Colonic mucosa (tissue), 4 donors: ENCODE data around the gene SPEN. TPM values are rescaled to one million over a fixed set of nuclear protein-coding genes. Genes with fewer than 3 reads are reported as not detected.

Experiments used
- DNase-seq: peaks from one replicate; pipeline ENCODE4 v3.0.0-alpha.2; 2020
- H3K27ac ChIP-seq: fragments of 200-600 bp; one replicate; pipeline ENCODE4 v1.8.0; 2021
- H3K27me3 ChIP-seq: fragments of 200-600 bp; one replicate; pipeline ENCODE4 v1.8.0; 2021
- H3K36me3 ChIP-seq: fragments of 200-600 bp; one replicate; pipeline ENCODE4 v1.8.0; 2021
- H3K4me1 ChIP-seq: fragments of 200-600 bp; one replicate; pipeline ENCODE4 v1.8.0; 2021; ENCODE audit warnings: mild to moderate bottlenecking
- H3K4me3 ChIP-seq: fragments of 200-600 bp; one replicate; pipeline ENCODE4 v1.8.0; 2021
- H3K9ac ChIP-seq, 2 donors: one replicate each; pipeline ENCODE4 v1.7.0; 2013; ENCODE audit warnings: control low read depth in 2 of 2, low read depth in 2 of 2, low read length in 2 of 2
- H3K9me3 ChIP-seq: fragments of 200-600 bp; one replicate; pipeline ENCODE4 v1.8.0; 2021
- intact Hi-C: fragments of 100-400 bp; cut with DNase I; formaldehyde crosslinking; loops from one replicate; pipeline ENCODE4 v1.14.1; 2022
- total RNA-seq, 2 donors: library from RNA; stranded (reverse); fragmentation: NEBNext Ultra II Directional in 1 of 2; extraction: Animal tissue kit (Norgen Biotek cat#: 25700) in 1 of 2; gene quantifications; one replicate each; pipeline ENCODE4 v1.2.1, GENCODE V29; 2021
- TF ChIP-seq, protein P1 (sequence below): fragments of 200-600 bp; IDR thresholded peaks from one replicate; pipeline ENCODE4 v1.8.0; 2022; ENCODE audit warnings: antibody characterized with exemption, mild to moderate bottlenecking
- donor health status: healthy.
- donor health status: DM: no; HTN: no; CAD: no.
- donor health status: DM: no; HTN: no; CAD: no.

Gene SPEN
- total RNA-seq, 2 donors from 2014 or later, result 40.9 to 42.5 TPM

DNA sequence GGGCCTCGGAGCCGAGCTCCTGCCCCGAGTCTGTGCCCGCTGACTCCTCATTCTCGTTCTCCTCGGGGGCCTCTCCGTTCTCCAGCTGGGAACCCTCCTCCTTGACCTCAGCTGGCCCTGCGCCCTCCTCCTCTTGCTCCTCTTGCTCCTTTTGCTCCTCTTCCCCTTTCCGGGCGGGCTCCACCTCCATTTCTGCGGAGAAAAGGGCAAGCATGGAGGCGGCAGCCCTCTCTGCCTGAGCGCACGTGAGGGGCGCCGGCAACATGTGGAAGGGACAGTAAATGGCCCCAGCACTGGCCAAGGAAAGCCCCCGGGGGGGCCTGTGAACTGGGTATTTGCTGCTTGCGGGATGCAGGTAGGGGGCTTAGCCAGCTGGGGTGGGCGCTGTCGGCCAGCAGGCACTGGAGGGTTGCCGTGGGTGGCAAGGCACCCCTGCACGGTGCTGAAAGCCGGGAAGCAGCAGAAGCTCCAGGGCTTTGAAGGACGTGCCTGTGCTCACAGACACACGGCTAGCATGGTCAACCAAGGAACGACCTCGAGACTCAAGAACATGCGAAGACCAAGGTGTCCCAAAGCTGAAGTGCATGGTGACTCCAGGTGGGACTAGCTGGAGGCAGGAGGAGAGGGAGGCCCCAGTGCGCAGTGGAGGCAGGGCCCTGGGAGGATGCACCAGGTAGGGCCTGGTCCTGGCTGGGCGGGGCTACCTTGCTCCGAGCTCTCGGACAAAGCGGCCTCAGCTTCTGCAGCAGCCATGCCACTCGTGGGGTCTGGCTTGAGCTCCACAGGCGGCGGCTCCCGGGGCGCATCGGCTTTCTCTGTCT is 97.7 kb downstream of the SPEN start:
- Histone ChIP-seq H3K27me3 (no peaks in the 10 kb centered on the region), H3K4me3 (no peak overlapping the region), H3K9me3 (no peaks in the 10 kb centered on the region), H3K4me1 (peaks cover 5% of the 10 kb centered on the region), H3K36me3 (peaks cover 44% of the 10 kb centered on the region), H3K27ac (no peak overlapping the region), H3K9ac (no peak overlapping the region)
- TF ChIP-seq, protein P1, sequence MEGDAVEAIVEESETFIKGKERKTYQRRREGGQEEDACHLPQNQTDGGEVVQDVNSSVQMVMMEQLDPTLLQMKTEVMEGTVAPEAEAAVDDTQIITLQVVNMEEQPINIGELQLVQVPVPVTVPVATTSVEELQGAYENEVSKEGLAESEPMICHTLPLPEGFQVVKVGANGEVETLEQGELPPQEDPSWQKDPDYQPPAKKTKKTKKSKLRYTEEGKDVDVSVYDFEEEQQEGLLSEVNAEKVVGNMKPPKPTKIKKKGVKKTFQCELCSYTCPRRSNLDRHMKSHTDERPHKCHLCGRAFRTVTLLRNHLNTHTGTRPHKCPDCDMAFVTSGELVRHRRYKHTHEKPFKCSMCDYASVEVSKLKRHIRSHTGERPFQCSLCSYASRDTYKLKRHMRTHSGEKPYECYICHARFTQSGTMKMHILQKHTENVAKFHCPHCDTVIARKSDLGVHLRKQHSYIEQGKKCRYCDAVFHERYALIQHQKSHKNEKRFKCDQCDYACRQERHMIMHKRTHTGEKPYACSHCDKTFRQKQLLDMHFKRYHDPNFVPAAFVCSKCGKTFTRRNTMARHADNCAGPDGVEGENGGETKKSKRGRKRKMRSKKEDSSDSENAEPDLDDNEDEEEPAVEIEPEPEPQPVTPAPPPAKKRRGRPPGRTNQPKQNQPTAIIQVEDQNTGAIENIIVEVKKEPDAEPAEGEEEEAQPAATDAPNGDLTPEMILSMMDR, result no peak
- intact Hi-C loops, result no loop called here
- DNase-seq, result no peak

DNA sequence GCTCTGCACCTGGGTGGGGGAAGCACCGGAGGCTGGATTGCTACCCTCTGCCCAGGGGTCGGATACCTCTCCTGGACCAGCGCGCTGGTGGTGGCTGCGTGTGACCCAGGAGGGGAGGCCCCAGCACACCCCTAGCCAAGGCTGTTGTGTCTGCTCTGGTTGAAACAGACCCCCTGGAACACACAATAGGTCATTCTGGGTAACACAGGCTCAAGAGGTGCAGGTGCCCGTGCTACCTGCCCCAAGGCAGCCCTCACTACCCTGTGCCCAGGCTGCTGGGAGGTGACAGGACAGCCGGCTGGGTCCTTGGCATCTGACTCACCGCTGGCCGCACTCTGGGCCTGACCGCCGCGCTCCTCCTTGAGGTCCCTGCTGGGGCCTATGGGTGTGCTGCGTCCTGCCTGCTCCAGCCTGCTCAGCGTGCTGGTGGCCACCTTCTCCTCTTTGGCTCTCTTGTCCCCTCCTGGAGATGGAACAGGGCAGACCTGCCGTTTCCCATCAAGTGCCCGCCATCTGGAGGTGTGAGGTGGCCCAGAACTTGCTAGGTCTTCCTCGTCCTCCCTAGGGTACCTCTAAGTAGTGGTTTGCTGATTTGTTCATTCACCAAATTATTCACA is 98.4 kb downstream of the SPEN start:
- no peak overlapping the region for H3K9ac ChIP-seq
- H3K4me3 ChIP-seq, result no peak overlapping the region
- no peaks in the 10 kb centered on the region for H3K27me3 ChIP-seq
- TF ChIP-seq, protein P1, result no peak
- H3K27ac ChIP-seq, result no peak overlapping the region
- intact Hi-C loops, result no loop called here
- H3K9me3 ChIP-seq, result no peaks in the 10 kb centered on the region
- no peak for DNase-seq
- H3K36me3 ChIP-seq, result peaks cover 42% of the 10 kb centered on the region
- H3K4me1 ChIP-seq, result peaks cover 7% of the 10 kb centered on the region

DNA sequence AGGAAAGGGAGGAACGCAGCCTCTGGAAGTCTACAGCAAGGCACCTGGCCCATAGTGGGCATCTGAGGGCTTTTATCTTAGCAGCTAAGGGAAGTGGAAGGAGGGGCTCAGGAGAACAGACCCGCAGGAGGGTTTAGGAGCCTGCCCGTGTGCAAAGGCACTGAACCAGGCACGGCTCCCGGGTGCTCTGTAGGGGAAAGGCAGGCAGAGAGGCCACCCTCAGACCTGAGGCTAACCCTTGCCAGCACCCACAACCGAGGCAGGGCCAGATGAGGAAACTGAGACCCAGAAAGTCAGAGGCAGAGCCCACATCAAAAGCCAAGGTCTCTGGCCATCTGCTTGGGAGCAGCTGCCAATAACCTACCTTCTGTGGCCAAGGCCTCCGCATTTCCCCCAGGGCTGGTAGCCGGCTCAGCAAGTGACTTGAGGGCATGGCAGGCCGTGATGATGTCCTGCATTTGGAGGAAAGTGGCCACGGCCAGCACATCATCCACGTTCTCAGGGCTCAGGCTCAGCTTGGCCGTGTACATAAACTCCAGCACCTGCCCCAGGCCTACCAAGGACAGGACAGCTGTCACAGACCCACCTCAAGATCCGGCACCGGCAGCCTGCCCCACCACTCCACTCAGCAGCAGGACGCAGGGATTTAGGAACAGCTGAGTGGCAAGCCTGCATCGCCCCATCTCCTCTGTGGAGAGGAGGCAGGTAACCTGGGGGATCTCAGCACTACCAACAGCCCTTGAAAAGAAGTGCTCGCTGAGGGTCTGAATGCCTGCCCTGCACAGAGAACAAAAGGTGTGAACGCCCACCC is 99.3 kb downstream of the SPEN start:
- TF ChIP-seq, protein P1, result no peak
- Histone ChIP-seq H3K9ac (no peak overlapping the region), H3K4me1 (peaks cover 7% of the 10 kb centered on the region), H3K36me3 (peaks cover 34% of the 10 kb centered on the region), H3K9me3 (no peaks in the 10 kb centered on the region), H3K27me3 (no peaks in the 10 kb centered on the region), H3K27ac (no peak overlapping the region), H3K4me3 (no peak overlapping the region)
- DNase-seq, result no peak
- intact Hi-C loops, result no loop called here

DNA sequence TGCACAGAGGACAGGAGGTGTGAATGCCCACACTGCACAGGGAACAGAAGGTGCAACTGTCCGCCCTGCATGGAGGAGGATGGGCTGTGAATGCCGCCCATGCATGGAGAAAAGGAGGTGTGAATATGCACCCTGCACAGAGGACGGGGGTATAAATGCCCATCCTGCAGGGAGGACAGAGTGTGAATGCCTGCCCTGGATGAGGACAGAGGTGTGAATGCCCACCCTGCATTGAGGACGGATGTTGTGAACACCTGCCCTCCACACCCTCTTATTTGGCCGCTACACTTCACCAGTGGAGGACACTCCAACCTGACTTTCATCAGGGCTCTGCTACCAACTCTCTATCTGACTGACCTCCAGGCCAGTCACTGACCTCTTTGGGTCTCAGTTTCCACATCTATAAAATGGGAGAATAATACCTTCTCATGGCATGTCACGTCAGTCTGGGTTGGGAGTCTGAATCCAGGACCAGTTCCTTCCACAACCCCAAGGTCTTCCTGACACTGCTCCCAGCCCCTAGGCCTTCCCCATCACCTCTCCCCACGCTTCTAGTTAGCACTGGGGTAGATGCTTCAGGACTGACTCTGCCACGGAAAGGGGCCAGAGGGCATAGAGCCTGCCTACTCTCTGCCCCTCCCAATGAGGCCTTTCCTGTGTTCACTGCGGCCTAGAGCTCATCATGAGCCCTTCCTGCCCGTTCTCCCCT is 100.0 kb downstream of the SPEN start:
- intact Hi-C loops, result no loop called here
- Histone ChIP-seq H3K9me3 (no peaks in the 10 kb centered on the region), H3K4me1 (peaks cover 7% of the 10 kb centered on the region), H3K4me3 (no peak overlapping the region), H3K27ac (no peak overlapping the region), H3K36me3 (peaks cover 26% of the 10 kb centered on the region), H3K9ac (no peak overlapping the region), H3K27me3 (no peaks in the 10 kb centered on the region)
- TF ChIP-seq, protein P1, result no peak
- no peak for DNase-seq

GRCh38 chr1:15948091-15948591 is 100.6 kb downstream of the SPEN start:
- Histone ChIP-seq H3K9ac (no peak overlapping the region), H3K36me3 (peaks cover 21% of the 10 kb centered on the region), H3K4me3 (no peak overlapping the region), H3K27me3 (no peaks in the 10 kb centered on the region), H3K9me3 (no peaks in the 10 kb centered on the region), H3K4me1 (peaks cover 7% of the 10 kb centered on the region), H3K27ac (peak overlapping the region; percentile 69)
- intact Hi-C loops, result no loop called here
- DNase-seq, result no peak
- TF ChIP-seq, protein P1, result no peak
